BLaER1 (cell line): Measurements from ENCODE around the gene CSNK2A1.
"Not testable (repeated sequence)": the region's sequence is repeated elsewhere in the genome, so short reads cannot be mapped to it uniquely, and the experiment has no call there.

ENCODE experiments used
- H3K27ac ChIP-seq: shearing (Covaris generic); formaldehyde crosslinking; 2 replicates; pipeline ENCODE4 v1.8.1; 2022
- H3K27me3 ChIP-seq: shearing (Covaris generic); formaldehyde crosslinking; 2 replicates; pipeline ENCODE4 v1.8.1; 2022
- H3K36me3 ChIP-seq: shearing (Covaris generic); formaldehyde crosslinking; 2 replicates; pipeline ENCODE4 v1.8.1; 2022
- H3K4me1 ChIP-seq: shearing (Covaris generic); formaldehyde crosslinking; 2 replicates; pipeline ENCODE4 v1.8.1; 2022
- H3K4me2 ChIP-seq: shearing (Covaris generic); formaldehyde crosslinking; 2 replicates; pipeline ENCODE4 v1.8.1; 2022
- H3K4me3 ChIP-seq: shearing (Covaris generic); formaldehyde crosslinking; 2 replicates; pipeline ENCODE4 v1.8.1; 2022
- H3K9ac ChIP-seq: shearing (Covaris generic); formaldehyde crosslinking; 2 replicates; pipeline ENCODE4 v1.8.1; 2022
- H3K9me3 ChIP-seq: shearing (Covaris generic); formaldehyde crosslinking; 2 replicates; pipeline ENCODE4 v1.8.1; 2022
- H4K20me1 ChIP-seq: shearing (Covaris generic); formaldehyde crosslinking; 2 replicates; pipeline ENCODE4 v1.8.1; 2022
- Cebpa-rat ChIP-seq: shearing (Covaris generic); IDR thresholded peaks from 2 replicates; pipeline ENCODE4 v1.8.1; 2022

CSNK2A1 gene

GRCh38 chr20:478949-479429, 64.6 kb downstream of the CSNK2A1 start:
- Histone ChIP-seq H3K4me1 (no peaks in the 10 kb centered on the region; the same call in 1 of the 2 replicates), H3K9ac (no peak overlapping the region), H3K27me3 (no peaks in the 10 kb centered on the region), H3K4me2 (no peak overlapping the region), H3K36me3 (peaks cover 81% of the 10 kb centered on the region), H3K4me3 (no peak overlapping the region), H3K9me3 (peaks cover 3% of the 10 kb centered on the region), H3K27ac (no peak overlapping the region), H4K20me1 (peaks cover 49% of the 10 kb centered on the region)
- no peak for TF ChIP-seq Cebpa-rat

DNA sequence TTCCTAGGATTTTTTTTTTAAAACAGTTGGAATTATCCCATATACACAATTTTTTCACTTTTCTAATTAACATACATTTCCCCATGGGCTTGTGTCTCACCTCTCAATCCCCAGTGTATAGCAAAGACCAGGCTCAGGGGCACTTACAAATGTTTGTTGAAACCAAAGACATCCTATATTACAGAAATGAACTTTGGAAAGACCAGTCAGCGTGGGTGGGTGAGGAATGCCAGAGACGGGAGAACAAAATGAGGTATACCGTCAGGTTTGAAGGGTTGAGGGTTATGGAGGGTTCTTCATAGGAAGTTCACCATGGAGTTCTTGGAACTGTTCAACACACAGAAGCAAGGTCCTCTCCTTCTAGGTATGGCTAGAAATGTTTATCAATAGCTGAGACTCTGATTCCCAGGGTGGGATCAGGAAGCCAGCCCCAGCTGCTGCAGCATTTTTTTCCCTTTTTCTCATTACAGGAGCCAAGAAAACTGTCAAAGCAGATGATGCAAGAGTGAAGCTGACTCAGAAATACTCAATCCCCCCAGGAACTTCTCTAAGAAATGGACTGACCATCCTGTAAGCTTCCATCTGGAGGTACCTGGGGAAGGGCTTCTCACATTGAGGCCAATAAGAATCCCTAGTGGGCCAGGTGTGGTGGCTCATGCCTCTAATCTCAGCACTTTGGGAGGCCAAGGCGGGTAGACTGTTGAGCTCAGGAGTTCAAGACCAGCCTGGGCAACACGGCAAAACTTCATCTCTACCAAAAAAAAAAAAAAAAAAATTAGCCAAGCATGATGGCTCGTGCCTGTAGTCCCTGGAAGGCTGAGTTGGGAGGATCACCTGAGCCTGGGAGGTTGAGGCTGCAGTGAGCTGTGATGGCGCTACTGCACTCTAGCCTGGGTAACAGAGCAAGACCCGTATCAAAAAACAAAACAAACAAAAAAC, 65.3 kb downstream of the CSNK2A1 start:
- TF ChIP-seq Cebpa-rat, result no peak
- Histone ChIP-seq H3K36me3 (peaks cover 81% of the 10 kb centered on the region), H4K20me1 (peaks cover 49% of the 10 kb centered on the region)

DNA sequence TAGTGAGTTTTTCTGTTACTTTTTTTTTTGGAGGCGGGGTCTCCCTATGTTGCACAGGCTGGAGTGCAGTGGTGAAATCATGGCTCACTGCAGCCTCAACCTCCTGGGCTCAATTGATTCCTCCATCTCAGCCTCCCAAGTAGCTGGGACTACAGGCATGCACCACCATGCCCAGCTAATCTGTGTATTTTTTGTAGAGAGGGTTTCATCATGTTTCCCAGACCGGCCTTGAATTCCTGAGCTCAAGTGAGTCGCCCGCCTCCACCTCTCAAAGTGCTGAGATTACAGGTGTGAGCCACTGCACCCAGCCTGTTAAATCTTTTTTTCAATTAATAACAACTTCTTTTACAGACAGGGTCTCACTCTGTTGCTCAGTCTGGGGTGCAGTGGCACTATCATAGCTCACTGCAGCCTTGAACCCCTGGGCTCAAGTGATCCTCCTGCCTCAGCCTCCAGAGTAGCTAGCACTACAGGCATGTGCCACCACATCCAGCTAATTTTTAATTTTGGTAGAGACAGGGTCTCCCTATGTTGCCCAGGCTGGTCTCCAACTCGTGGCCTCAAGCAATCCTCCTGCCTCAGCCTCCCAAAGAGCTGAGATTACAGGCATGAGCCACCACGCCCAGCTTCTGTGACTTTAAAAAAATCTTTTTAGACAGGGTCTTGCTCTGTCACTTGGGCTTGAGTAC, 66.9 kb downstream of the CSNK2A1 start:
- Histone ChIP-seq H3K36me3 (peaks cover 76% of the 10 kb centered on the region), H3K9me3 (peaks cover 26% of the 10 kb centered on the region), H4K20me1 (peaks cover 35% of the 10 kb centered on the region)
- H3K4me1 ChIP-seq, H3K4me2 ChIP-seq, H3K9ac ChIP-seq, H3K4me3 ChIP-seq, H3K27me3 ChIP-seq, H3K27ac ChIP-seq: not testable (repeated sequence)

More for the DNA sequence above, 65.3 kb downstream of the CSNK2A1 start:
- no peaks in the 10 kb centered on the region for H3K27me3 ChIP-seq
- no peak overlapping the region for H3K4me3 ChIP-seq
- no peak overlapping the region for H3K4me2 ChIP-seq
- H3K9ac ChIP-seq, result no peak overlapping the region
- H3K9me3 ChIP-seq, result peaks cover 10% of the 10 kb centered on the region
- no peaks in the 10 kb centered on the region for H3K4me1 ChIP-seq
- no peak overlapping the region for H3K27ac ChIP-seq

DNA sequence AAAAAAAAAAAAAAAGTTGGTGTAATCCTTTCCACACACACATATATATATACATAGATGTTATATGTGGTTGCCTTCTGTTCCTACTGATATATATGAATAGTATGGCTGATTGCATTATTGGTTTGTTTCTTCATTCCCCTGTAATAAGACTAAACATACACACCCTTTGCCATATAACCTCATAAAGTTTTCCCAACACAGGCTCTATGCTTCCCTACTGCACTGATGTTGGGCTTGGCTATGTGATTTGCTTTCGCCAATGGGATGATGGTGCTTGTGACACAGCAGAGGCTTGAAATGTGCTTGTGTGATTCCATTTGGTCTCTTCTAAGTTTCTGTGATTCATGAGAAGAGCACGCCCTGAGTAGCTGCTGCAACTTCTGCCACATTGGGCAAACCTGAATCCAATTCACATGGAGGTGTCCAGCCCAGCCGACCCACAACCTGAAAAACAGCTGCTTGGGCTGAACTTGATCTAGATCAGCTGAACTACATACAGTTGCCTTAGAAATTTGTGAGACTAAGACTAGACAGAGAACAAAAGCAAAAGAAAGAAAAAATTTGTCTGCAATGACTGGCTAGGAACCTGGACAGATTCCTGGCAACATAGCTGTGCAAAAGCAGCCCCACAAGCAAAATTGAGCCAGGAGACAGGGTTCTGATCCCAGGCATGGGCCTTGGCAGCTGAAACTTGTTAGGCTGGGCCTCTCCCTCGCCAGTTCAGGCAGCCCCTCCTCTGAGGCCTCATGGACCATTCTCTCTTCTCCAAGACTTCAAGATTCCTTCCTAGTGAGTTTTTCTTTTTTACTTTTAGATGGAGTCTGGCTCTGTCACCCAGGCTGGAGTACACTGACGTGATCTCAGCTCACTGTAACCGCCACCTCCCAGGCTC, 67.9 kb downstream of the CSNK2A1 start:
- H3K4me2 ChIP-seq, result no peak overlapping the region
- peaks cover 36% of the 10 kb centered on the region for H3K9me3 ChIP-seq
- no peaks in the 10 kb centered on the region for H3K27me3 ChIP-seq
- H3K9ac ChIP-seq, result no peak overlapping the region
- no peak overlapping the region for H3K4me3 ChIP-seq
- H3K36me3 ChIP-seq, result peaks cover 66% of the 10 kb centered on the region
- TF ChIP-seq Cebpa-rat, result no peak
- H3K27ac ChIP-seq, result no peak overlapping the region
- peaks cover 25% of the 10 kb centered on the region for H4K20me1 ChIP-seq
- H3K4me1 ChIP-seq, result no peaks in the 10 kb centered on the region

- Histone ChIP-seq H3K9me3 (peaks cover 47% of the 10 kb centered on the region), H3K4me3 (no peak overlapping the region), H4K20me1 (peaks cover 15% of the 10 kb centered on the region), H3K27ac (no peak overlapping the region), H3K4me1 (no peaks in the 10 kb centered on the region), H3K4me2 (no peak overlapping the region), H3K9ac (no peak overlapping the region), H3K36me3 (peaks cover 60% of the 10 kb centered on the region), H3K27me3 (no peaks in the 10 kb centered on the region)
- TF ChIP-seq Cebpa-rat, result no peak
Observed at GRCh38 chr20:474581-474980, 69.0 kb downstream of the CSNK2A1 start.

GRCh38 chr20:472889-473292, 70.7 kb downstream of the CSNK2A1 start:
- Histone ChIP-seq H3K9ac (no peak overlapping the region), H3K36me3 (peaks cover 51% of the 10 kb centered on the region), H3K4me3 (no peak overlapping the region), H3K27me3 (no peaks in the 10 kb centered on the region), H4K20me1 (no peaks in the 10 kb centered on the region), H3K27ac (no peak overlapping the region), H3K9me3 (peaks cover 64% of the 10 kb centered on the region), H3K4me1 (no peaks in the 10 kb centered on the region), H3K4me2 (no peak overlapping the region)
- no peak for TF ChIP-seq Cebpa-rat

- H3K9me3 ChIP-seq, result peaks cover 70% of the 10 kb centered on the region
- no peak overlapping the region for H3K4me2 ChIP-seq
- H3K27ac ChIP-seq, result no peak overlapping the region
- H4K20me1 ChIP-seq, result no peaks in the 10 kb centered on the region
- no peaks in the 10 kb centered on the region for H3K27me3 ChIP-seq
- H3K36me3 ChIP-seq, result peaks cover 45% of the 10 kb centered on the region
- no peak for TF ChIP-seq Cebpa-rat
- H3K4me1 ChIP-seq, result no peaks in the 10 kb centered on the region
- no peak overlapping the region for H3K9ac ChIP-seq
- no peak overlapping the region for H3K4me3 ChIP-seq
Observed at GRCh38 chr20:472137-472846, 71.3 kb downstream of the CSNK2A1 start.

- H3K27ac ChIP-seq, result no peak overlapping the region
- H3K4me3 ChIP-seq, result no peak overlapping the region
- no peaks in the 10 kb centered on the region for H3K4me1 ChIP-seq
- H4K20me1 ChIP-seq, result no peaks in the 10 kb centered on the region
- no peaks in the 10 kb centered on the region for H3K27me3 ChIP-seq
- TF ChIP-seq Cebpa-rat, result no peak
- peaks cover 77% of the 10 kb centered on the region for H3K9me3 ChIP-seq
- H3K9ac ChIP-seq, result no peak overlapping the region
- H3K36me3 ChIP-seq, result peaks cover 24% of the 10 kb centered on the region
- H3K4me2 ChIP-seq, result no peak overlapping the region
Observed at GRCh38 chr20:469746-470490, 73.7 kb downstream of the CSNK2A1 start.
